Measurements from ENCODE around the gene CCDC54.

DNA sequence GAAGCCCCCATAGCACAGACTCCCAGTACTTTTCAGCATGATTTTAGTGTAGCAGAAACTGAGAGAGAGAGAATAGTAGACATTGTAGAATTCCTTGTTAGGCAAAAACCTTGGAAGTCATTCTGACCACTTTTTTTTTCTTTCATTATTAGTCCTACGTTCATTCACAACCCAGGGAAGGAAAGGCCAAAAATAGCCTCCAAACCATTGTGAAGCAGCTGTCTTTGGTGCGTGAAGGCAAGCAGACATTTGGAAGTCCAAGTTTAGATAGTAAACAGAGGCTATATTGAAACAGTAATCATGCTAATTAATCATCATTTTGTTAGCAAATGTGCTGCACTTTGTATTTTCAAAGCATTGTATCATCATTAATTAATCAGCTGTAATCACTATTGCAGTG, 34.5 kb downstream of the CCDC54 start:
- TF ChIP-seq, protein P1, sequence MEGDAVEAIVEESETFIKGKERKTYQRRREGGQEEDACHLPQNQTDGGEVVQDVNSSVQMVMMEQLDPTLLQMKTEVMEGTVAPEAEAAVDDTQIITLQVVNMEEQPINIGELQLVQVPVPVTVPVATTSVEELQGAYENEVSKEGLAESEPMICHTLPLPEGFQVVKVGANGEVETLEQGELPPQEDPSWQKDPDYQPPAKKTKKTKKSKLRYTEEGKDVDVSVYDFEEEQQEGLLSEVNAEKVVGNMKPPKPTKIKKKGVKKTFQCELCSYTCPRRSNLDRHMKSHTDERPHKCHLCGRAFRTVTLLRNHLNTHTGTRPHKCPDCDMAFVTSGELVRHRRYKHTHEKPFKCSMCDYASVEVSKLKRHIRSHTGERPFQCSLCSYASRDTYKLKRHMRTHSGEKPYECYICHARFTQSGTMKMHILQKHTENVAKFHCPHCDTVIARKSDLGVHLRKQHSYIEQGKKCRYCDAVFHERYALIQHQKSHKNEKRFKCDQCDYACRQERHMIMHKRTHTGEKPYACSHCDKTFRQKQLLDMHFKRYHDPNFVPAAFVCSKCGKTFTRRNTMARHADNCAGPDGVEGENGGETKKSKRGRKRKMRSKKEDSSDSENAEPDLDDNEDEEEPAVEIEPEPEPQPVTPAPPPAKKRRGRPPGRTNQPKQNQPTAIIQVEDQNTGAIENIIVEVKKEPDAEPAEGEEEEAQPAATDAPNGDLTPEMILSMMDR (IDR thresholded peaks at IDR 0.05): no peak
- TF ChIP-seq EZH2phosphoT487 (IDR thresholded peaks at IDR 0.05) (no peak), EZH2 (IDR thresholded peaks at IDR 0.05) (no peak)

All from neural progenitor cell (in vitro differentiated cells).